ENCODE measurements around the gene IPP. TPM values are rescaled to one million over a fixed set of nuclear protein-coding genes. Genes with fewer than 3 reads are reported as not detected.
"Not testable (repeated sequence)": the region's sequence is repeated elsewhere in the genome, so short reads cannot be mapped to it uniquely, and the experiment has no call there.

IPP gene
- total RNA-seq, 1 experiment from 2014 or later: 25.4 TPM

GRCh38 chr1:45730780-45731319 lies 19.6 kb downstream of the IPP start:
- BruUV-seq (replicated peaks): no TSS peak
- no peak for DNase-seq
- H3K9me2 ChIP-seq (ENCODE audit: insufficient read depth): no peaks in the 10 kb centered on the region
- TF ChIP-seq CTCF (conservative IDR thresholded peaks at IDR 0.05) (no peak), EZH2 (IDR thresholded peaks at IDR 0.05; ENCODE audit: low read depth) (no peak)
- 0 out of 2 replicates have a peak, but pooled peaks cover 2% of the 10 kb centered on the region for H3K36me3 ChIP-seq (ENCODE audit: low read depth)
- no peak overlapping the region for H2AFZ ChIP-seq
- H3K27ac ChIP-seq: peak overlapping the region; percentile 23
- CTCF ChIA-PET: interaction anchor here (0.7 kb wide), 1 partner anchor 12 kb away, joined by 4 read pairs; no protein-coding TSS in a partner anchor
- no peaks in the 10 kb centered on the region for H4K20me1 ChIP-seq (ENCODE audit: insufficient read depth)
- no peaks in the 10 kb centered on the region for H3K79me2 ChIP-seq (ENCODE audit: low read depth)
- POLR2A ChIA-PET (ENCODE audit: unreplicated experiment): interaction anchor here (0.5 to 0.6 kb wide), 2 partner anchors 51 to 999 kb away, joined by 4 to 23 read pairs; no protein-coding TSS in a partner anchor
- H3K27me3 ChIP-seq (ENCODE audit: insufficient read depth, low read depth): no peaks in the 10 kb centered on the region
- H3K9me3 ChIP-seq (ENCODE audit: insufficient read depth, low read depth): no peaks in the 10 kb centered on the region
- peaks cover 28% of the 10 kb centered on the region for H3K4me1 ChIP-seq (replicated peaks; ENCODE audit: insufficient read depth)
- peaks cover 23% of the 10 kb centered on the region for H3F3A ChIP-seq (ENCODE audit: insufficient read depth, low read depth)
- intact Hi-C loops (cut with micrococcal nuclease; ENCODE audit: unreplicated experiment): loop anchor here (10.0 kb wide), 1 partner anchor 144 kb away; no protein-coding TSS in a partner anchor
- no peak overlapping the region for H3K4me3 ChIP-seq
- H3K4me2 ChIP-seq: peak overlapping the region; percentile 50

GRCh38 chr1:45730075-45730779 lies 20.2 kb downstream of the IPP start:
- peak overlapping the region; percentile 50 for H3K4me2 ChIP-seq
- no peak overlapping the region for H2AFZ ChIP-seq
- H4K20me1 ChIP-seq (ENCODE audit: insufficient read depth): no peaks in the 10 kb centered on the region
- no peaks in the 10 kb centered on the region for H3K27me3 ChIP-seq (ENCODE audit: insufficient read depth, low read depth)
- intact Hi-C loops (cut with micrococcal nuclease; ENCODE audit: unreplicated experiment): loop anchor here (10.0 kb wide), 1 partner anchor 145 kb away; no protein-coding TSS in a partner anchor
- H3K4me1 ChIP-seq (replicated peaks; ENCODE audit: insufficient read depth): peaks cover 28% of the 10 kb centered on the region
- ChIA-PET POLR2A (ENCODE audit: unreplicated experiment) (no interaction called here), CTCF (interaction anchor here (0.7 kb wide), 1 partner anchor 12 kb away, joined by 4 read pairs; no protein-coding TSS in a partner anchor)
- TF ChIP-seq CTCF (conservative IDR thresholded peaks at IDR 0.05): no peak
- no peak for TF ChIP-seq EZH2 (IDR thresholded peaks at IDR 0.05; ENCODE audit: low read depth)
- no peaks in the 10 kb centered on the region for H3K9me3 ChIP-seq (ENCODE audit: insufficient read depth, low read depth)
- H3K36me3 ChIP-seq (ENCODE audit: low read depth): 0 out of 2 replicates have a peak, but pooled peaks cover 2% of the 10 kb centered on the region
- peak; percentile 37 to 89 for DNase-seq
- H3K4me3 ChIP-seq: no peak overlapping the region
- H3K9me2 ChIP-seq (ENCODE audit: insufficient read depth): no peaks in the 10 kb centered on the region
- BruUV-seq (replicated peaks): no TSS peak
- H3K27ac ChIP-seq: peak overlapping the region; percentile 23
- H3K79me2 ChIP-seq (ENCODE audit: low read depth): no peaks in the 10 kb centered on the region
- H3F3A ChIP-seq (ENCODE audit: insufficient read depth, low read depth): peaks cover 23% of the 10 kb centered on the region

GRCh38 chr1:45726007-45726406 lies 24.4 kb downstream of the IPP start:
- H3K79me2 ChIP-seq (ENCODE audit: low read depth); intact Hi-C loops (cut with micrococcal nuclease; ENCODE audit: unreplicated experiment); CTCF ChIA-PET; H3K9me2 ChIP-seq (ENCODE audit: insufficient read depth); H3K27me3 ChIP-seq (ENCODE audit: insufficient read depth, low read depth); BruUV-seq (replicated peaks); H3K36me3 ChIP-seq (ENCODE audit: low read depth); H3K9me3 ChIP-seq (ENCODE audit: insufficient read depth, low read depth); H3K27ac ChIP-seq; DNase-seq; H2AFZ ChIP-seq; H3K4me3 ChIP-seq; POLR2A ChIA-PET (ENCODE audit: unreplicated experiment); H4K20me1 ChIP-seq (ENCODE audit: insufficient read depth); H3K4me2 ChIP-seq: not testable (repeated sequence)
- Histone ChIP-seq H3K4me1 (replicated peaks; ENCODE audit: insufficient read depth) (peaks cover 20% of the 10 kb centered on the region), H3F3A (ENCODE audit: insufficient read depth, low read depth) (peaks cover 19% of the 10 kb centered on the region)

All from PC-9 (cell line).